22Rv1 (cell line): ENCODE measurements around the gene BBS12.

Experiments used
- ZFX ChIP-seq: fragments of 450-650 bp; IDR thresholded peaks from 2 replicates; pipeline ENCODE4 v1.6.1; 2017; ENCODE audit warnings: antibody characterized with exemption, borderline replicate concordance
- TF ChIP-seq, protein P1 (sequence below): fragments of 450-650 bp; IDR thresholded peaks from 2 replicates; pipeline ENCODE4 v1.5.1; 2017; ENCODE audit warnings: mild to moderate bottlenecking

DNA sequence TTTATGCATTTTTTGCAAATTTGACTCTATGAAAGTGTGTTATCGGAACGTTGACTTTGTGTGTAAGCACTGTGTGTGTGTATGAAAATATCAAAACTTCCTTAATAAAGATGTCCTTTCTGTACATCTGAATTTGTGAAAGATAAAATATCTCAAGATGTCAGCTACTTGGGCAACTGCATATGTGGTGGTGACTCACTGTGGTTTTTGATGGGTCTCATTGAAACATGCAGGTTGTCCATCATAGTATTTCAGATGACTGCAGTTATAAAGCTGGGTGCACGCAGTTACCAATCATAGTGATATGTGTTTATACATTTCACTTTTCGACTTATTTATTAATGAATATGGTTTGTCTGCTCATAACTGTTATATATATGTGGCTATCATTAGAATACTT is 19.7 kb upstream of the BBS12 start:
- TF ChIP-seq, protein P1, sequence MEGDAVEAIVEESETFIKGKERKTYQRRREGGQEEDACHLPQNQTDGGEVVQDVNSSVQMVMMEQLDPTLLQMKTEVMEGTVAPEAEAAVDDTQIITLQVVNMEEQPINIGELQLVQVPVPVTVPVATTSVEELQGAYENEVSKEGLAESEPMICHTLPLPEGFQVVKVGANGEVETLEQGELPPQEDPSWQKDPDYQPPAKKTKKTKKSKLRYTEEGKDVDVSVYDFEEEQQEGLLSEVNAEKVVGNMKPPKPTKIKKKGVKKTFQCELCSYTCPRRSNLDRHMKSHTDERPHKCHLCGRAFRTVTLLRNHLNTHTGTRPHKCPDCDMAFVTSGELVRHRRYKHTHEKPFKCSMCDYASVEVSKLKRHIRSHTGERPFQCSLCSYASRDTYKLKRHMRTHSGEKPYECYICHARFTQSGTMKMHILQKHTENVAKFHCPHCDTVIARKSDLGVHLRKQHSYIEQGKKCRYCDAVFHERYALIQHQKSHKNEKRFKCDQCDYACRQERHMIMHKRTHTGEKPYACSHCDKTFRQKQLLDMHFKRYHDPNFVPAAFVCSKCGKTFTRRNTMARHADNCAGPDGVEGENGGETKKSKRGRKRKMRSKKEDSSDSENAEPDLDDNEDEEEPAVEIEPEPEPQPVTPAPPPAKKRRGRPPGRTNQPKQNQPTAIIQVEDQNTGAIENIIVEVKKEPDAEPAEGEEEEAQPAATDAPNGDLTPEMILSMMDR: no peak
- TF ChIP-seq ZFX: no peak
